IMR-90 (cell line): ENCODE measurements around the gene SYS1. TPM values are rescaled to one million over a fixed set of nuclear protein-coding genes. Genes with fewer than 3 reads are reported as not detected.

Experiments
- ATAC-seq: fragments of 200-7000 bp; cut with Tn5 transposase; 2 replicates; pipeline ENCODE4 v1.9.1; 2020; ENCODE audit warnings: low read depth, mild to moderate bottlenecking, moderate library complexity
- BruUV-seq: library from RNA; stranded (reverse); fragments of 400-500 nt; replicated peaks from 2 replicates; lab custom pipeline; 2021; lab: Mats Ljungman, UMichigan
- CTCF ChIA-PET: fragments of 300-600 bp; formaldehyde crosslinking; extraction: SDS; loops from one replicate; lab custom pipeline; 2021; ENCODE audit warnings: antibody characterized with exemption; lab: Yijun Ruan, JAX
- POLR2A ChIA-PET: fragments of 300-600 bp; sonication (Branson Sonifier 250); formaldehyde crosslinking; loops from one replicate; lab custom pipeline; 2022; ENCODE audit warnings: antibody characterized with exemption; ENCODE audit not compliant: unreplicated experiment; lab: Charles Lee
- DNase-seq: peaks from one replicate; pipeline ENCODE4 v3.0.0; 2013
- H2AFZ ChIP-seq: replicated peaks from 2 replicates; pipeline ENCODE3; 2013; ENCODE audit warnings: low read length, mild to moderate bottlenecking; ENCODE audit not compliant: poor library complexity
- H2AK5ac ChIP-seq: 2 replicates; pipeline ENCODE4 v1.6.1; 2013; ENCODE audit warnings: low read depth, low read length, inconsistent platforms
- H2AK9ac ChIP-seq: replicated peaks from 2 replicates; pipeline ENCODE3; 2013; ENCODE audit warnings: mild to moderate bottlenecking, low read depth, low read length, moderate library complexity; ENCODE audit not compliant: poor library complexity
- H2BK120ac ChIP-seq: 2 replicates; pipeline ENCODE4 v1.6.1; 2013; ENCODE audit warnings: low read depth, low read length, inconsistent platforms
- H2BK15ac ChIP-seq: 3 replicates; pipeline ENCODE4 v1.6.1; 2013; ENCODE audit warnings: low read depth, low read length, inconsistent platforms
- H2BK20ac ChIP-seq: 2 replicates; pipeline ENCODE4 v1.6.1; 2013; ENCODE audit warnings: low read depth, mild to moderate bottlenecking, inconsistent platforms, low read length, moderate library complexity
- H2BK5ac ChIP-seq: 2 replicates; pipeline ENCODE4 v1.6.1; 2013; ENCODE audit warnings: mild to moderate bottlenecking, low read depth, low read length, inconsistent platforms; ENCODE audit not compliant: poor library complexity, severe bottlenecking
- H3K14ac ChIP-seq: replicated peaks from 2 replicates; pipeline ENCODE4 v1.6.1; 2013; ENCODE audit warnings: low read depth, low read length, inconsistent platforms
- H3K18ac ChIP-seq: 2 replicates; pipeline ENCODE4 v1.6.1; 2013; ENCODE audit warnings: low read depth, low read length, control low read depth
- H3K23ac ChIP-seq: 2 replicates; pipeline ENCODE4 v1.6.1; 2013; ENCODE audit warnings: low read depth, low read length, inconsistent platforms
- H3K27ac ChIP-seq: 2 replicates; pipeline ENCODE4 v1.5.1; 2013; ENCODE audit warnings: mild to moderate bottlenecking, control low read depth, low read length; ENCODE audit not compliant: insufficient read depth
- H3K27me3 ChIP-seq: 2 replicates; pipeline ENCODE4 v1.6.1; 2013; ENCODE audit warnings: low read length; ENCODE audit not compliant: control insufficient read depth, insufficient read depth
- H3K36me3 ChIP-seq: 2 replicates; pipeline ENCODE4 v1.6.1; 2013; ENCODE audit warnings: low read length, mixed read lengths; ENCODE audit not compliant: control insufficient read depth, insufficient read depth
- H3K4ac ChIP-seq: 2 replicates; pipeline ENCODE4 v1.6.1; 2013; ENCODE audit warnings: low read depth, low read length, inconsistent platforms
- H3K4me1 ChIP-seq: 2 replicates; pipeline ENCODE4 v1.6.1; 2013; ENCODE audit warnings: low read length, mixed read lengths; ENCODE audit not compliant: control insufficient read depth, insufficient read depth
- H3K4me2 ChIP-seq: 2 replicates; pipeline ENCODE4 v1.6.1; 2013; ENCODE audit warnings: low read depth, mild to moderate bottlenecking, control low read depth, low read length, moderate library complexity
- H3K4me3 ChIP-seq: 2 replicates; pipeline ENCODE4 v1.5.1; 2013; ENCODE audit warnings: low read depth, mild to moderate bottlenecking, control low read depth, low read length, moderate library complexity; ENCODE audit not compliant: insufficient read depth
- H3K56ac ChIP-seq: 2 replicates; pipeline ENCODE4 v1.6.1; 2013; ENCODE audit warnings: low read length, inconsistent platforms; ENCODE audit not compliant: insufficient read depth; ENCODE audit errors: extremely low read depth
- H3K79me1 ChIP-seq, 2 experiments: 2 replicates each; pipeline ENCODE4 v1.6.1; 2013; ENCODE audit warnings: low read length in 2 of 2, inconsistent platforms in 1 of 2, low read depth in 1 of 2
- H3K9ac ChIP-seq: 2 replicates; pipeline ENCODE4 v1.6.1; 2013; ENCODE audit warnings: low read depth, low read length, control low read depth
- H3K9me1 ChIP-seq: 2 replicates; pipeline ENCODE4 v1.6.1; 2013; ENCODE audit warnings: low read length, inconsistent platforms; ENCODE audit not compliant: insufficient read depth
- H3K9me3 ChIP-seq: 2 replicates; pipeline ENCODE4 v1.6.1; 2013; ENCODE audit warnings: low read length; ENCODE audit not compliant: control insufficient read depth, insufficient read depth
- H4K20me1 ChIP-seq: 2 replicates; pipeline ENCODE4 v1.6.1; 2013; ENCODE audit warnings: low read length, inconsistent platforms; ENCODE audit not compliant: insufficient read depth
- H4K5ac ChIP-seq: 2 replicates; pipeline ENCODE4 v1.6.1; 2013; ENCODE audit warnings: mild to moderate bottlenecking, low read depth, low read length, control low read depth
- H4K8ac ChIP-seq, 2 experiments: 2 replicates each; pipeline ENCODE4 v1.6.1; 2013; ENCODE audit warnings: low read depth in 2 of 2, low read length in 2 of 2, control low read depth in 1 of 2, inconsistent platforms in 1 of 2
- H4K91ac ChIP-seq: 2 replicates; pipeline ENCODE4 v1.6.1; 2013; ENCODE audit warnings: low read depth, low read length, inconsistent platforms; ENCODE audit not compliant: insufficient read depth
- MXI1 ChIP-seq: IDR thresholded peaks from 2 replicates; pipeline ENCODE4 v1.6.1; 2012; ENCODE audit warnings: low read depth, mild to moderate bottlenecking, low read length, moderate library complexity, borderline replicate concordance
- RCOR1 ChIP-seq: IDR thresholded peaks from 2 replicates; pipeline ENCODE4 v1.6.1; 2012; ENCODE audit warnings: mild to moderate bottlenecking, low read length, improper control_type of control experiment; ENCODE audit not compliant: insufficient replicate concordance
- SMC3 ChIP-seq: fragments of 150-350 bp; IDR thresholded peaks from 2 replicates; pipeline ENCODE4 v1.6.1; 2016; ENCODE audit warnings: low read depth, mild to moderate bottlenecking, antibody characterized with exemption, low read length, moderate library complexity
- WGBS, 2 experiments: methylation state at CpG; one replicate each; pipeline versions ENCODE4 v1.1.5 to v1.1.7; 2013; ENCODE audit warnings: missing lambda C conversion rate in 2 of 2; ENCODE audit not compliant: insufficient read length in 1 of 2; ENCODE audit errors: extremely low coverage in 2 of 2; 5-methylcytosine and 5-hydroxymethylcytosine counted together
- dilution Hi-C: fragments of 300-500 bp; cut with HindIII; formaldehyde crosslinking; loops from one replicate; pipeline ENCODE4 v1.14.3; 2018; ENCODE audit warnings: low sequenced_read_pairs; ENCODE audit not compliant: unreplicated experiment
- in situ Hi-C: fragments of 300-500 bp; cut with MboI; formaldehyde crosslinking; loops from 3 replicates; pipeline ENCODE4 v1.14.3; 2019; ENCODE audit warnings: low sequenced_read_pairs, inconsistent platforms, mixed read lengths
- intact Hi-C: fragments of 100-400 bp; cut with micrococcal nuclease; formaldehyde crosslinking; loops from 2 replicates; pipeline ENCODE4 v1.10.0; 2022
- polyA plus RNA-seq, 3 experiments: library from polyadenylated mRNA; depleted of rRNA; stranded (reverse); fragments of >200 nt; gene quantifications; 2 replicates each; pipeline ENCODE4 v1.2.3, GENCODE V29; 2012; ENCODE audit warnings: low replicate concordance in 1 of 3
- total RNA-seq: library from RNA; depleted of rRNA; stranded (reverse); fragments of >200 nt; gene quantifications from 2 replicates; pipeline ENCODE4 v1.2.3, GENCODE V29; 2012

Gene SYS1
- total and polyA plus RNA-seq, 2 of the 4 experiments (the other 2 are of a cell fraction), result 12.9 to 24.6 TPM

DNA sequence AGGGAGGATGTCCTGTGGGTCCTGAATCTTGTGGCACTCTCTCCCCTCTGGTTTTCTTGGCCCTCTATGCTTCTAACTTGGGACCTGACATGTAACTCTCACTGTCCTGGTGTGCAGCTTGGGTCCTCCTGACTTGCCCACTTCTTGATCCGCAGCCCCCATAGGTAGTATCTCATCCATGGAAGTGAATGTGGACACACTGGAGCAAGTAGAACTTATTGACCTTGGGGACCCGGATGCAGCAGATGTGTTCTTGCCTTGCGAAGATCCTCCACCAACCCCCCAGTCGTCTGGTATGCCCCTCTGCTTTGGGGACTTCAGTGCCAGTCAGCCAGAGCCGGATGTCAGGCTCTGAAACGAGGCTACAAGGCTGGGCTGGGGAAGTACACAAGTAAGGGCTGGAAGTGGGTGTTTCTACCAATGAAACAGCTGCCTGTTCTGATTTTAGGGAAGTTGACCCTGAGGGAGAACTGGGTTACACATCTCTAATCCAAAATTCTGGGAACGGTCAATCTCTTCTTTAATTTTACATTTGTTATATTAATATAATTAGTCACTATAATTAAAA, 45.8 kb downstream of the SYS1 start:
- CTCF ChIA-PET, result no interaction called here
- Histone ChIP-seq H2AFZ (no peak overlapping the region), H2AK9ac (no peak overlapping the region), H2BK20ac (no peak overlapping the region), H3K36me3 (no peaks in the 10 kb centered on the region; the same call in 1 of the 2 replicates), H3K18ac (no peak overlapping the region), H3K4me3 (no peak overlapping the region), H3K4ac (no peak overlapping the region), H2BK5ac (no peak overlapping the region), H3K23ac (no peak overlapping the region), H3K79me1 (peaks cover 0 to 10% of the 10 kb centered on the region in 2 experiments; a peak in 3 of 4 replicates), H3K9me3 (no peaks in the 10 kb centered on the region), H4K20me1 (no peaks in the 10 kb centered on the region), H2AK5ac (no peak overlapping the region), H3K56ac (no peak overlapping the region), H2BK120ac (no peak overlapping the region), H3K4me1 (peaks cover 4% of the 10 kb centered on the region; the same call in 1 of the 2 replicates), H3K27ac (no peak overlapping the region), H4K5ac (no peak overlapping the region), H3K14ac (no peak overlapping the region), H3K4me2 (no peak overlapping the region), H4K8ac (no peak overlapping the region), H2BK15ac (no peak overlapping the region), H4K91ac (no peak overlapping the region), H3K9me1 (no peaks in the 10 kb centered on the region), H3K9ac (no peak overlapping the region), H3K27me3 (no peaks in the 10 kb centered on the region)
- no CpG with 5 or more reads among the region's 7 CpGs for WGBS, 2 experiments
- ATAC-seq, result no peak
- POLR2A ChIA-PET, result no interaction called here
- no peak for DNase-seq
- in situ Hi-C loops, result no loop called here
- no TSS peak for BruUV-seq
- intact Hi-C loops, result no loop called here
- dilution Hi-C loops, result no loop called here
- TF ChIP-seq SMC3 (no peak), RCOR1 (no peak), MXI1 (no peak)
